Ishikawa (cell line): ENCODE data around the gene GAS2L3.

Source experiments
- EGR1 ChIP-seq: IDR thresholded peaks from 2 replicates; pipeline ENCODE4 v1.6.1; 2012
- REST ChIP-seq: IDR thresholded peaks from 2 replicates; pipeline ENCODE4 v1.6.1; 2012; ENCODE audit warnings: low read depth, mild to moderate bottlenecking

Gene GAS2L3

GRCh38 chr12:100674036-100674888 lies 100.8 kb downstream of the GAS2L3 start:
- TF ChIP-seq REST = peak; percentile 46; the same call in 1 of the 2 replicates
- TF ChIP-seq EGR1 = no peak
